GM10847 (cell line): ENCODE results near the gene FBXW8.

Source experiments
- POLR2A ChIP-seq: IDR thresholded peaks from 2 replicates; pipeline ENCODE4 v1.6.1; 2011; ENCODE audit not compliant: insufficient read length; ENCODE audit errors: extremely low read depth

Gene FBXW8

GRCh38 chr12:116978791-116979508, 68.2 kb downstream of the FBXW8 start:
- TF ChIP-seq POLR2A: no peak

- no peak for TF ChIP-seq POLR2A
These were observed 69.3 kb downstream of the FBXW8 start for GRCh38 chr12:116980083-116980482.

- no peak for TF ChIP-seq POLR2A
These were observed 72.2 kb downstream of the FBXW8 start for GRCh38 chr12:116982791-116983411.

GRCh38 chr12:116984098-116984497, 73.3 kb downstream of the FBXW8 start:
- TF ChIP-seq POLR2A: no peak

GRCh38 chr12:116990329-116990728, 79.6 kb downstream of the FBXW8 start:
- TF ChIP-seq POLR2A: no peak

- TF ChIP-seq POLR2A: no peak
These were observed 80.5 kb downstream of the FBXW8 start for GRCh38 chr12:116990971-116991966.

- no peak for TF ChIP-seq POLR2A
These were observed 85.3 kb downstream of the FBXW8 start for GRCh38 chr12:116996093-116996492.

- TF ChIP-seq POLR2A: no peak
These were observed 85.9 kb downstream of the FBXW8 start for GRCh38 chr12:116996621-116997020.

GRCh38 chr12:116999066-116999465, 88.3 kb downstream of the FBXW8 start:
- no peak for TF ChIP-seq POLR2A

GRCh38 chr12:117000316-117000715, 89.6 kb downstream of the FBXW8 start:
- no peak for TF ChIP-seq POLR2A

GRCh38 chr12:117002051-117002817, 91.5 kb downstream of the FBXW8 start:
- TF ChIP-seq POLR2A: no peak

GRCh38 chr12:117003883-117004404, 93.2 kb downstream of the FBXW8 start:
- no peak for TF ChIP-seq POLR2A

- no peak for TF ChIP-seq POLR2A
These were observed 94.8 kb downstream of the FBXW8 start for GRCh38 chr12:117005417-117006046.

GRCh38 chr12:117006333-117006732, 95.6 kb downstream of the FBXW8 start:
- no peak for TF ChIP-seq POLR2A

GRCh38 chr12:117007577-117007976, 96.8 kb downstream of the FBXW8 start:
- no peak for TF ChIP-seq POLR2A

GRCh38 chr12:117009759-117010158, 99.0 kb downstream of the FBXW8 start:
- TF ChIP-seq POLR2A: no peak
